A549 (cell line): ENCODE measurements around the gene LYZL6.

Source experiments
- CBX8 ChIP-seq: fragments of 200-600 bp; sonication (generic); IDR thresholded peaks from 2 replicates; pipeline ENCODE4 v1.6.1; 2016
- CTCF ChIP-seq: fragments of >200 bp; sonication (Bioruptor Twin); formaldehyde crosslinking; IDR thresholded peaks from 3 replicates; pipeline ENCODE4 v1.5.1; 2016
- FOSB ChIP-seq: fragments of 250-450 bp; sonication (Bioruptor Pico); IDR thresholded peaks from 2 replicates; pipeline ENCODE4 v1.5.0; 2020; ENCODE audit warnings: mild to moderate bottlenecking, moderate library complexity
- HMGXB4 ChIP-seq: fragments of 250-450 bp; sonication (Bioruptor Pico); IDR thresholded peaks from 2 replicates; pipeline ENCODE4 v1.5.0; 2021; ENCODE audit warnings: mild to moderate bottlenecking, moderate library complexity, borderline replicate concordance
- KDM1A ChIP-seq: fragments of 200-600 bp; sonication (generic); IDR thresholded peaks from 2 replicates; pipeline ENCODE4 v1.6.1; 2016; ENCODE audit warnings: low read depth, mild to moderate bottlenecking
- MAX ChIP-seq: IDR thresholded peaks from 2 replicates; pipeline ENCODE4 v1.6.1; 2012
- POLR2A ChIP-seq: IDR thresholded peaks from 2 replicates; pipeline ENCODE4 v1.6.1; 2012; ENCODE audit warnings: mild to moderate bottlenecking, low read length
- RAD21 ChIP-seq, 2 experiments: fragments of >200 bp in 1 of 2; sonication (Bioruptor Twin) in 1 of 2; formaldehyde crosslinking in 1 of 2; IDR thresholded peaks in 1 of 2; conservative IDR thresholded peaks in 1 of 2; 2 replicates in 1 of 2; 3 replicates in 1 of 2; pipeline ENCODE4 v1.6.1; 2012 to 2018; ENCODE audit warnings: inconsistent platforms in 1 of 2
- SREBF2 ChIP-seq: fragments of 450-650 bp; IDR thresholded peaks from 2 replicates; pipeline ENCODE4 v1.6.1; 2014; ENCODE audit warnings: mild to moderate bottlenecking, moderate library complexity
- ZFP36 ChIP-seq: fragments of 450-650 bp; IDR thresholded peaks from 2 replicates; pipeline ENCODE4 v1.6.1; 2014; ENCODE audit warnings: borderline replicate concordance; ENCODE audit not compliant: partially characterized antibody

- no peak for TF ChIP-seq HMGXB4 (CRISPR knock-in tag)
- TF ChIP-seq CTCF = no peak
- TF ChIP-seq ZFP36 = no peak
- no peak for TF ChIP-seq SREBF2
- TF ChIP-seq RAD21 (conservative IDR thresholded peaks at IDR 0.05 in 1 of 2, IDR thresholded peaks at IDR 0.05 in 1 of 2) = no peak
- TF ChIP-seq CBX8 = no peak
- no peak for TF ChIP-seq KDM1A
- TF ChIP-seq FOSB (CRISPR knock-in tag) = no peak
- TF ChIP-seq POLR2A = no peak
- TF ChIP-seq MAX = no peak
Observed at GRCh38 chr17:35912942-35913341, 30.6 kb downstream of the LYZL6 start.
